CD4-positive, alpha-beta T cell (primary cell): ENCODE results near the gene MCTP1. TPM values are rescaled to one million over a fixed set of nuclear protein-coding genes. Genes with fewer than 3 reads are reported as not detected.

Experiments
- ATAC-seq: fragments of 200-7000 bp; cut with Tn5 transposase; one replicate; pipeline ENCODE4 v1.10.0; 2022; ENCODE audit warnings: mild to moderate bottlenecking; ENCODE audit not compliant: poor library complexity
- CTCF ChIA-PET: fragments of 350-600 bp; sonication (Branson Sonifier 250); formaldehyde crosslinking; loops from one replicate; lab custom pipeline; 2021; ENCODE audit warnings: antibody characterized with exemption, inconsistent platforms; lab: Charles Lee
- POLR2A ChIA-PET: fragments of 350-600 bp; sonication (Branson Sonifier 250); formaldehyde crosslinking; loops from one replicate; lab custom pipeline; 2021; ENCODE audit warnings: antibody characterized with exemption, inconsistent platforms; lab: Charles Lee
- DNase-seq, 14 experiments: peaks; one replicate each; pipeline ENCODE4 v3.0.0-alpha.2; 2013 to 2020; ENCODE audit warnings: mixed read lengths in 2 of 14
- H3K27ac ChIP-seq, 2 donors: one replicate each; pipeline versions ENCODE4 v1.5.1 to v1.7.0; 2013; ENCODE audit warnings: low read length in 2 of 2, low read depth in 1 of 2, mild to moderate bottlenecking in 1 of 2
- H3K27me3 ChIP-seq, 2 experiments: 1 replicate in 1 of 2; 2 replicates in 1 of 2; pipeline versions ENCODE4 v1.6.1 to v1.7.0; 2013; ENCODE audit warnings: low read length in 2 of 2, control low read depth in 1 of 2, mild to moderate bottlenecking in 1 of 2, moderate library complexity in 1 of 2; ENCODE audit not compliant: insufficient read depth in 2 of 2, control insufficient read depth in 1 of 2
- H3K36me3 ChIP-seq: one replicate; pipeline ENCODE4 v1.6.1; 2013; ENCODE audit warnings: low read length, control low read depth; ENCODE audit not compliant: insufficient read depth
- H3K4me1 ChIP-seq: one replicate; pipeline ENCODE4 v1.6.1; 2013; ENCODE audit warnings: low read length, control low read depth; ENCODE audit not compliant: insufficient read depth
- H3K4me3 ChIP-seq: one replicate; pipeline ENCODE4 v1.5.1; 2013; ENCODE audit warnings: mild to moderate bottlenecking, low read length, moderate library complexity
- H3K9me3 ChIP-seq, 2 experiments: 1 replicate in 1 of 2; 2 replicates in 1 of 2; pipeline versions ENCODE4 v1.6.1 to v1.7.0; 2013; ENCODE audit warnings: low read length in 2 of 2, mild to moderate bottlenecking in 2 of 2, control low read depth in 1 of 2, moderate library complexity in 1 of 2; ENCODE audit not compliant: control insufficient read depth in 1 of 2, insufficient read depth in 1 of 2
- H3K27ac Mint-ChIP-seq: one replicate; pipeline ENCODE4 v1.8.0; 2020; ENCODE audit warnings: mixed read lengths
- H3K27me3 Mint-ChIP-seq: one replicate; pipeline ENCODE4 v1.8.0; 2021; ENCODE audit warnings: mixed read lengths
- H3K36me3 Mint-ChIP-seq: one replicate; pipeline ENCODE4 v1.8.0; 2021; ENCODE audit warnings: low read depth, mixed read lengths
- H3K4me1 Mint-ChIP-seq: one replicate; pipeline ENCODE4 v1.8.0; 2021; ENCODE audit warnings: low read depth, mixed read lengths
- H3K4me3 Mint-ChIP-seq: one replicate; pipeline ENCODE4 v1.8.0; 2020; ENCODE audit warnings: mild to moderate bottlenecking, mixed read lengths
- H3K9me3 Mint-ChIP-seq: one replicate; pipeline ENCODE4 v1.8.0; 2020; ENCODE audit warnings: mixed read lengths
- CTCF ChIP-seq: fragments of 200-600 bp; IDR thresholded peaks from one replicate; pipeline ENCODE4 v1.8.0; 2022; ENCODE audit warnings: antibody characterized with exemption, mild to moderate bottlenecking
- intact Hi-C, 2 experiments: fragments of 100-400 bp; cut with DNase I in 1 of 2; cut with micrococcal nuclease in 1 of 2; formaldehyde crosslinking; loops; one replicate each; pipeline versions ENCODE4 v1.15.1 to v1.9.0; 2023 to 2025; cut with DNase I, micrococcal nuclease
- total RNA-seq, 174 experiments: library from RNA in 2 of 174; stranded (reverse) in 2 of 174; gene quantifications; one replicate each; pipeline ENCODE4 v1.2.3 and lab custom pipeline; 2021 to 2026

The MCTP1 gene
- total RNA-seq, 2 experiments from 2014 or later: 2.1 to 2.7 TPM

DNA sequence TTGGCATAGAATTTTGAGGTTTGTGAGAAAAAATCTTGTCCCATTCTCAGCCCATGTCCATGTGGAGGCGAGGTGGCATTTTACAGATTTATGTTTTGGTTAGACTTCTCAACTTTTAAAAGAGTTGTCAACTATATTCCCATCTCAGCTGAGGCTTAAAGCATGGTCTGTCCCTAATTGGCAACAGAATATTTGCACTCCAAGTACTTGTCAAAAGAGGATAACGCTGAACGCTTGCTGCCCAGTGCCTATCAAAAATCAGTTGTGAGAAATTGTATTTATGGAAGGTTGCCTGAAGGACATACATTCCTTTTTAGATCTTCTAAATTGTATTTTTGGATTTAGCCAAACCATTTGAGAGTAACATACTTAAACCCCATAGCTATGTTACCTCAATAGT, 464.4 kb downstream of the MCTP1 start:
- Mint-ChIP-seq H3K27me3 (no peaks in the 10 kb centered on the region), H3K4me1 (no peaks in the 10 kb centered on the region), H3K9me3 (no peaks in the 10 kb centered on the region), H3K36me3 (no peaks in the 10 kb centered on the region), H3K27ac (no peak overlapping the region), H3K4me3 (no peak overlapping the region)
- Histone ChIP-seq H3K9me3 (no peaks in the 10 kb centered on the region), H3K36me3 (no peaks in the 10 kb centered on the region), H3K4me3 (no peak overlapping the region), H3K27ac (no peak overlapping the region), H3K4me1 (no peaks in the 10 kb centered on the region), H3K27me3 (no peaks in the 10 kb centered on the region)
- ATAC-seq (no peak), DNase-seq (no peak)
- TF ChIP-seq CTCF: no peak
- ChIA-PET CTCF (interaction anchor here (1.1 kb wide), 1 partner anchor 10 kb away, joined by 5 read pairs; no protein-coding TSS in a partner anchor), POLR2A (no interaction called here)
- intact Hi-C loops: no loop called here

DNA sequence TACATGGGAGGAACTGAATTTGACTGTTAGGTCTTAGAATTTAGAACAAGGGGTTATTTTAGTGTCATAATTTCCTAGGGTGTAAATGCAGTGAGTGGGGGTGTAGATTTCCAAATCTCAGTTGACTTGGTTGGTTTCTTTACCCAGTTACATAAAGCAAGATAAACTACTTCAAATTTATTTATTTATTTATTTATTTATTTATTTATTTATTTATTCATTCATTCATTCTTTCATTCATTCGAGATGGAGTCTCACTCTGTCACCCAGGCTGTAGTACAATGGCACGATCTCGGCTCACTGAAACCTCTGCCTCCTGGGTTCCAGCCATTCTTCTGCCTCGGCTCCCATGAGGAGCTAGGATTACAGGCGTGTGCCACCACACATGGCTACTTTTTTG, 466.0 kb downstream of the MCTP1 start:
- no peaks in the 10 kb centered on the region for H3K9me3 Mint-ChIP-seq
- no peak for TF ChIP-seq CTCF
- no peaks in the 10 kb centered on the region for H3K9me3 ChIP-seq
- no peak for DNase-seq
- ATAC-seq: no peak
- H3K36me3 ChIP-seq: no peaks in the 10 kb centered on the region
- H3K4me3 ChIP-seq: no peak overlapping the region
- no peak overlapping the region for H3K4me3 Mint-ChIP-seq
- no peaks in the 10 kb centered on the region for H3K4me1 Mint-ChIP-seq
- no peaks in the 10 kb centered on the region for H3K4me1 ChIP-seq
- H3K36me3 Mint-ChIP-seq: no peaks in the 10 kb centered on the region
- H3K27me3 ChIP-seq: no peaks in the 10 kb centered on the region
- no peak overlapping the region for H3K27ac ChIP-seq
- intact Hi-C loops: no loop called here
- no peak overlapping the region for H3K27ac Mint-ChIP-seq
- POLR2A ChIA-PET: no interaction called here
- CTCF ChIA-PET: no interaction called here
- no peaks in the 10 kb centered on the region for H3K27me3 Mint-ChIP-seq

DNA sequence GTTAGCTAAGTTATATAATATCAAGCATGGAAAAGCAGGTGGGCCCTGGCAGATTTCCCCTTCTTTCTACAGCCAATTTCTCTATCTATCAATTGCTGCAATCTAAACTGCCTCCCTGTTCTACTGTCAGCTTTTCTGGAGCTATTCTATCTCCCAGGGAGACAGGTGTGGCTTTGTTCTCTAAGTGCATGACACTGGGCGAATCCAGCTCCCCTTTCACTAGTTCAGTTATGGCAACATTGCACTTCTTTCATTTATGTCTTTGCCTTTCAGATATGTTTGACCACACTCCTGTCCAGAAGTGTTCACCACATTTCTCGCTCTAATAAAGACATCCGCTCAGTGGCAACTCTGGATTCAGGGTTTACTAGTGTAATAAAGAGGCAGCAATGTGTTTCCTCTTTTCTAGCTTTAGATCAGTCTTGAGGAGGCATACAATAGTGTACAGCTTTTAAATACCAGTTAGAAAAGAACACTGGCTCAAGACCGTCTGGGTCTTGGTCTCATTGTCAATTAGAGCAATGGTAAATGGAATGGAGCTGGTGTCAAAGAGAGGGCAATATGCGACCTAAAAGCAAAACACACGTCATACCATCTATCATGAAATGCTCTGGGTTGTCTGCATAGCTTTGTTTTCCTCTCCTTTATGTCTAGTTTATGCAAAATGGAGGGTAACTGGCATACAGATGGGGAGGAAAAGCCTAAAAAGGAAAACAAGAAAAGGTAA, 469.4 kb downstream of the MCTP1 start:
- no peaks in the 10 kb centered on the region for H3K9me3 Mint-ChIP-seq
- POLR2A ChIA-PET: no interaction called here
- no peak for TF ChIP-seq CTCF
- ATAC-seq: no peak
- no peak overlapping the region for H3K27ac Mint-ChIP-seq
- Histone ChIP-seq H3K27ac (no peak overlapping the region), H3K36me3 (no peaks in the 10 kb centered on the region), H3K4me3 (no peak overlapping the region), H3K9me3 (no peaks in the 10 kb centered on the region), H3K27me3 (no peaks in the 10 kb centered on the region), H3K4me1 (no peaks in the 10 kb centered on the region)
- intact Hi-C loops: no loop called here
- no peaks in the 10 kb centered on the region for H3K36me3 Mint-ChIP-seq
- no peak overlapping the region for H3K4me3 Mint-ChIP-seq
- H3K4me1 Mint-ChIP-seq: no peaks in the 10 kb centered on the region
- CTCF ChIA-PET: no interaction called here
- H3K27me3 Mint-ChIP-seq: no peaks in the 10 kb centered on the region
- DNase-seq: no peak
